Stomach (tissue), 9 donors: ENCODE data around the gene ARMC12. TPM values are rescaled to one million over a fixed set of nuclear protein-coding genes. Genes with fewer than 3 reads are reported as not detected.

ENCODE experiments used
- DNase-seq, 2 donors: peaks; one replicate each; pipeline versions ENCODE4 v3.0.0 to v3.0.0-alpha.2; 2013 to 2019
- H3K27ac ChIP-seq, 5 donors: fragments of 200-600 bp in 4 of 5; sonication (generic) in 4 of 5; one replicate each; pipeline ENCODE4 v1.5.1; 2013 to 2019; ENCODE audit warnings: mild to moderate bottlenecking in 1 of 5, moderate library complexity in 1 of 5
- H3K27me3 ChIP-seq, 3 donors: fragments of 200-600 bp; sonication (generic); one replicate each; pipeline ENCODE4 v1.5.1; 2017 to 2019; ENCODE audit warnings: mixed run types in 1 of 3
- H3K36me3 ChIP-seq, 4 donors: fragments of 200-600 bp; sonication (generic); 1 replicate in 3 of 4; 2 replicates in 1 of 4; pipeline ENCODE4 v1.5.1; 2016 to 2019
- H3K4me1 ChIP-seq, 4 donors: fragments of 200-600 bp; sonication (generic); one replicate each; pipeline ENCODE4 v1.5.1; 2016 to 2019
- H3K4me3 ChIP-seq, 4 donors: fragments of 200-600 bp; sonication (generic) in 3 of 4; one replicate each; pipeline ENCODE4 v1.5.1; 2016 to 2019; ENCODE audit warnings: mild to moderate bottlenecking in 1 of 4
- H3K9me3 ChIP-seq, 4 donors: fragments of 200-600 bp; sonication (generic); one replicate each; pipeline ENCODE4 v1.5.1; 2016 to 2019
- CTCF ChIP-seq, 7 experiments: fragments of 450-650 bp in 4 of 7; fragments of 200-600 bp in 3 of 7; sonication (generic) in 3 of 7; IDR thresholded peaks; one replicate each; pipeline ENCODE4 v1.5.1; 2016 to 2019; ENCODE audit warnings: antibody characterized with exemption in 7 of 7, control low read depth in 2 of 7, mild to moderate bottlenecking in 1 of 7
- EP300 ChIP-seq: sonication (generic); formaldehyde crosslinking; IDR thresholded peaks from one replicate; pipeline ENCODE4 v1.6.1; 2017; ENCODE audit warnings: antibody characterized with exemption
- POLR2A ChIP-seq, 4 donors: fragments of 450-650 bp; IDR thresholded peaks; one replicate each; pipeline ENCODE4 v1.6.1; 2016; ENCODE audit warnings: antibody characterized with exemption in 4 of 4, control low read depth in 2 of 4, mild to moderate bottlenecking in 1 of 4, moderate library complexity in 1 of 4
- POLR2AphosphoS5 ChIP-seq, 3 donors: sonication (generic); formaldehyde crosslinking; IDR thresholded peaks; one replicate each; pipeline ENCODE4 v1.6.1; 2016; ENCODE audit warnings: antibody characterized with exemption in 3 of 3
- WGBS, 5 donors: extraction: QIAGEN DNeasy Blood & Tissue Kit in 3 of 5; methylation state at CpG; one replicate each; pipeline versions ENCODE4 v1.1.5 to v1.1.7; 2013 to 2018; 5-methylcytosine and 5-hydroxymethylcytosine counted together
- intact Hi-C: fragments of 100-400 bp; cut with DNase I; formaldehyde crosslinking; loops from one replicate; pipeline ENCODE4 v1.15.1; 2023; ENCODE audit warnings: low total_unique reads
- polyA plus RNA-seq, 3 donors: library from polyadenylated mRNA; stranded (reverse); fragments of 200-250 nt; gene quantifications; one replicate each; pipeline ENCODE4 v1.2.3, GENCODE V29; 2013
- total RNA-seq, 5 donors: library from RNA; depleted of rRNA; stranded (reverse); fragments of >200 nt; gene quantifications; one replicate each; pipeline versions ENCODE4 v1.1.0 to v1.2.3, GENCODE V29; 2014 to 2016
- donor health status: healthy with polysubstance abuse.
- donor health status: Bipolar disorder and iron deficiency.
- donor health status: healthy.

ARMC12 gene
- total and polyA plus RNA-seq, 8 donors, result 1.1 to 2.5 (median 2.0) TPM; not detected in 5

- Histone ChIP-seq H3K36me3 (no peaks in the 10 kb centered on the region), H3K27ac (no peak overlapping the region), H3K4me3 (no peak overlapping the region), H3K27me3 (peaks cover 0 to 48% (median 9%) of the 10 kb centered on the region in 3 donors), H3K4me1 (peaks cover 2 to 7% (median 5%) of the 10 kb centered on the region in 4 donors), H3K9me3 (no peaks in the 10 kb centered on the region)
- intact Hi-C loops, result no loop called here
- 55 to 64% (median 57%) methylated on average over 4 of the region's 4 CpGs for WGBS, 5 donors
- no peak for DNase-seq
- TF ChIP-seq EP300 (no peak), POLR2AphosphoS5 (IDR thresholded peaks at IDR 0.05) (no peak), POLR2A (IDR thresholded peaks at IDR 0.05) (no peak), CTCF (IDR thresholded peaks at IDR 0.05) (no peak)
Measured at GRCh38 chr6:35769211-35769610, 32.4 kb downstream of the ARMC12 start.

- no peak for TF ChIP-seq POLR2A (IDR thresholded peaks at IDR 0.05)
- TF ChIP-seq CTCF (IDR thresholded peaks at IDR 0.05), result no peak
- no peak for TF ChIP-seq POLR2AphosphoS5 (IDR thresholded peaks at IDR 0.05)
- TF ChIP-seq EP300, result no peak
Measured at GRCh38 chr6:35771343-35771627, 34.5 kb downstream of the ARMC12 start.

GRCh38 chr6:35774116-35774794 is 37.4 kb downstream of the ARMC12 start:
- H3K36me3 ChIP-seq, result no peaks in the 10 kb centered on the region
- H3K27ac ChIP-seq, result no peak overlapping the region
- 76 to 91% (median 79%) methylated on average over 8 to 11 of the region's 11 CpGs for WGBS, 5 donors
- intact Hi-C loops, result no loop called here
- no peaks in the 10 kb centered on the region for H3K9me3 ChIP-seq
- H3K4me1 ChIP-seq, result peaks cover 6 to 10% (median 10%) of the 10 kb centered on the region in 4 donors
- H3K27me3 ChIP-seq, result peaks cover 0 to 63% (median 18%) of the 10 kb centered on the region in 3 donors
- no peak for DNase-seq
- H3K4me3 ChIP-seq, result no peak overlapping the region
- no peak for TF ChIP-seq POLR2AphosphoS5 (IDR thresholded peaks at IDR 0.05)
- no peak for TF ChIP-seq EP300
- no peak for TF ChIP-seq POLR2A (IDR thresholded peaks at IDR 0.05)
- no peak for TF ChIP-seq CTCF (IDR thresholded peaks at IDR 0.05)

More at GRCh38 chr6:35771343-35771627, 34.5 kb downstream of the ARMC12 start:
- no peak overlapping the region for H3K4me3 ChIP-seq
- peaks cover under 1 to 4% (median 3%) of the 10 kb centered on the region in 4 donors for H3K4me1 ChIP-seq
- intact Hi-C loops, result no loop called here
- no peaks in the 10 kb centered on the region for H3K36me3 ChIP-seq
- H3K9me3 ChIP-seq, result no peaks in the 10 kb centered on the region
- H3K27ac ChIP-seq, result no peak overlapping the region
- WGBS, 5 donors, result 43 to 59% (median 55%) methylated on average over 4 to 5 of the region's 5 CpGs
- no peak for DNase-seq
- H3K27me3 ChIP-seq, result peaks cover 0 to 49% (median 8%) of the 10 kb centered on the region in 3 donors

GRCh38 chr6:35775031-35775430 is 38.2 kb downstream of the ARMC12 start:
- intact Hi-C loops, result no loop called here
- no peak overlapping the region for H3K4me3 ChIP-seq
- 54 to 77% (median 58%) methylated on average over 6 of the region's 6 CpGs for WGBS, 5 donors
- H3K27me3 ChIP-seq, result peaks cover 0 to 65% (median 18%) of the 10 kb centered on the region in 3 donors
- DNase-seq, result no peak
- H3K4me1 ChIP-seq, result peaks cover 6 to 10% (median 10%) of the 10 kb centered on the region in 4 donors
- H3K27ac ChIP-seq, result no peak overlapping the region
- TF ChIP-seq EP300 (no peak), POLR2AphosphoS5 (IDR thresholded peaks at IDR 0.05) (no peak), POLR2A (IDR thresholded peaks at IDR 0.05) (no peak), CTCF (IDR thresholded peaks at IDR 0.05) (no peak)
- no peaks in the 10 kb centered on the region for H3K36me3 ChIP-seq
- H3K9me3 ChIP-seq, result no peaks in the 10 kb centered on the region
